Mammary epithelial cell (primary cell): ENCODE data around the gene NPSR1.

Experiments used
- CTCF ChIP-seq, 2 donors: IDR thresholded peaks in 1 of 2; conservative IDR thresholded peaks in 1 of 2; 2 replicates each; pipeline ENCODE4 v1.5.1; 2011 to 2012; ENCODE audit warnings: inconsistent platforms in 2 of 2, low read length in 2 of 2, mild to moderate bottlenecking in 2 of 2, control low read depth in 1 of 2, low read depth in 1 of 2; ENCODE audit not compliant: insufficient read depth in 1 of 2; ENCODE audit errors: extremely low read depth in 1 of 2
- EZH2 ChIP-seq: IDR thresholded peaks from 2 replicates; pipeline ENCODE4 v1.6.1; 2012; ENCODE audit warnings: low read length, inconsistent platforms, borderline replicate concordance

GRCh38 chr7:34848670-34849069 is 190.7 kb downstream of the NPSR1 start:
- TF ChIP-seq EZH2 (no peak), CTCF (conservative IDR thresholded peaks at IDR 0.05 in 1 of 2, IDR thresholded peaks at IDR 0.05 in 1 of 2; ENCODE audit: extremely low read depth in 1 of 2, insufficient read depth in 1 of 2, low read depth in 1 of 2, low read length in 2 of 2) (no peak)
